Right lobe of liver (tissue), 6 donors: Measurements from ENCODE around the gene B4GAT1. TPM values are rescaled to one million over a fixed set of nuclear protein-coding genes. Genes with fewer than 3 reads are reported as not detected.
A peak's percentile ranks its signal among the peaks of the same experiment; 100 is the strongest.

Experiments
- ATAC-seq, 4 donors: fragments of 200-7000 bp; cut with Tn5 transposase; one replicate each; pipeline ENCODE4 v1.9.1; 2020; ENCODE audit warnings: mild to moderate bottlenecking in 4 of 4, moderate library complexity in 4 of 4
- DNase-seq, 3 donors: peaks; one replicate each; pipeline ENCODE4 v3.0.0-alpha.2; 2020
- H3K27ac ChIP-seq, 3 donors: fragments of 200-600 bp; one replicate each; pipeline ENCODE4 v1.8.0; 2022
- H3K27me3 ChIP-seq, 2 donors: fragments of 200-600 bp; one replicate each; pipeline ENCODE4 v1.8.0; 2022
- H3K36me3 ChIP-seq, 4 donors: fragments of 200-600 bp; sonication (generic) in 1 of 4; one replicate each; pipeline versions ENCODE4 v1.5.1 to v1.8.0; 2017 to 2022; ENCODE audit warnings: control low read depth in 1 of 4
- H3K4me1 ChIP-seq, 4 donors: fragments of 200-600 bp; sonication (generic) in 1 of 4; one replicate each; pipeline versions ENCODE4 v1.5.1 to v1.8.0; 2017 to 2022; ENCODE audit warnings: control low read depth in 1 of 4
- H3K4me3 ChIP-seq, 3 donors: fragments of 200-600 bp; one replicate each; pipeline ENCODE4 v1.8.0; 2022
- H3K9me3 ChIP-seq, 4 donors: fragments of 200-600 bp; sonication (generic) in 1 of 4; one replicate each; pipeline versions ENCODE4 v1.5.1 to v1.8.0; 2017 to 2022; ENCODE audit warnings: control low read depth in 1 of 4
- CTCF ChIP-seq, 4 donors: fragments of 200-600 bp in 3 of 4; fragments of 450-650 bp in 1 of 4; IDR thresholded peaks; one replicate each; pipeline versions ENCODE4 v1.5.1 to v1.8.0; 2016 to 2022; ENCODE audit warnings: antibody characterized with exemption in 4 of 4, mild to moderate bottlenecking in 2 of 4
- POLR2A ChIP-seq: fragments of 450-650 bp; IDR thresholded peaks from one replicate; pipeline ENCODE4 v1.6.1; 2017; ENCODE audit warnings: antibody characterized with exemption, mild to moderate bottlenecking
- WGBS: methylation state at CpG from one replicate; pipeline ENCODE4 v1.1.6; 2018; ENCODE audit warnings: low coverage, low lambda C conversion rate; ENCODE audit not compliant: insufficient coverage; ENCODE audit errors: missing lambda C conversion rate; 5-methylcytosine and 5-hydroxymethylcytosine counted together
- intact Hi-C, 2 donors: fragments of 100-400 bp; cut with DNase I; formaldehyde crosslinking; loops; one replicate each; pipeline versions ENCODE4 v1.11.2 to v1.14.1; 2022
- total RNA-seq, 6 experiments: library from RNA; depleted of rRNA in 2 of 6; stranded (reverse); fragments of >200 nt in 2 of 6; fragmentation: NEBNext Ultra II Directional in 3 of 6; extraction: Animal tissue kit (Norgen Biotek cat#: 25700) in 3 of 6; gene quantifications; one replicate each; pipeline versions ENCODE4 v1.1.0 to v1.2.4, GENCODE V29; 2016 to 2023
- donor health status: DM: no; HTN: yes; CAD: no.
- donor health status: DM: no; HTN: no; CAD: no.
- donor health status: DM: no; HTN: no; CAD: no.
- donor health status: DM: no; HTN: yes; CAD: no.
- donor health status: DM: no; HTN: yes; CAD: no.

Gene B4GAT1
- total RNA-seq, 6 experiments from 2014 or later: 6.3 to 25.4 (median 15.6) TPM

DNA sequence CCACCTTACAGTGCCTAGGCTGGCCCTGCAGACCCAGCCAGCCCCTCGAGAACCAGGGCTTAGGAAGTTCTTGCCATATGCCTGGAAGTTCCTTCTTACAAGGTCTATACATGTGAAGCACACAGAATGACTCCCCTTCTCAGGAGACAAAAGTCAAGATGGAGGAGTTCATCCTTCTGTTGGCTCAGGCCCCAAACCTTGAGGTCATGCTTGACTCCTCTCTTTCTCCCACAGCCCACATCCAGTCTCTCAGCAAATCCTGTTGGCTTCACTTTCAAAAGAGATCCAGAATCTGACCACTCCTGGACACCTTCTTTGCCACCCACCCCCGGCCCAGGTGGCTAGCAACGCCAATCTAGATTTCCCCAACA is 28.8 kb downstream of the B4GAT1 start:
- TF ChIP-seq POLR2A: no peak
- TF ChIP-seq CTCF (IDR thresholded peaks at IDR 0.05): no peak
- H3K27ac ChIP-seq: peak overlapping the region in 2 of 3 donors; percentile 24 to 33
- intact Hi-C loops: no loop called here
- H3K27me3 ChIP-seq: no peaks in the 10 kb centered on the region
- no peaks in the 10 kb centered on the region for H3K9me3 ChIP-seq
- DNase-seq (no peak), ATAC-seq (no peak)
- H3K4me3 ChIP-seq: no peak overlapping the region
- 80% methylated on average over 2 of the region's 3 CpGs for WGBS
- H3K4me1 ChIP-seq: peaks cover 0 to 12% (median 5%) of the 10 kb centered on the region in 4 donors
- no peaks in the 10 kb centered on the region for H3K36me3 ChIP-seq

DNA sequence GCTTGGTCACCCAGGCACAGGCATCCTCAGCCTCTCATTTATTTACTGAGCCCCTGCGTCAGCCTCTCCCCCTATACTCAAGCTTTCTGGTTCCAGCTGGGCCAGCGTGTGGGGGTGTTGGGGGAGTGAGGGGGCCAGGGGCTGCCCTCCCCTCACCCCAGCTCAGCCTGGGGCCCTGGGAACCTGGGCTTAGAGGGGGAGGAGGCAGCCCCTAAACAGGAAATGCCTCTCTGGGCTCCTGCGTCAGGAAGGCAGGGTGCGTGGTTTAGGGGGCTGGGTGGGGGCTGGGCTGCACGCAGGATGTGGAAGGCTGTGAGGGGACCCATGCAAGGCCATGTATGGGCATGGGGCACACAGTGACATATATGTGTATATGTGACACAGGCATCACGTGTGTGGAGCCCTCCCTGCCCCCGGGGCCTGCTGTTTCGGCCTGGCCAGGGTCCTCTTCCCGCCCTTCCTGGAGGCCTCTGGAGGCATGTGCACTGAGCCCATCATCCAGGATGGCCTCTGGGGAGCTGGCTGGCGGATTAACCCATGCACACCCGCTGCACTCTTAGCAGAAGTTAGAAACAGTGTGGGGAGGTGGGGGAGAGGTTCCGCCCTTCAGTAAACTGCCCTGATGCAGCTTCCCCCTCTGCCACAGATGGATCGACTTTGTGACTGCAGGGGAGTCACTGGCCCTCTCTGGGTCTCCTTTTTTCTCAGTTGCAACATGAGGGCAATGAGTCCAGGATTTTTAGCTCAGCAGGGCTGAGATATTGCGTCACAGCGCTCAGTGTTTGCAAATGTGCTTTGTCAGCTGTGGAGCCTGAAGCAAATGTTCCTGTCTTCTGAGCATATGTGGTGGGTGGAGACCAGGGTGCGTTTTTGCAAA is 29.5 kb downstream of the B4GAT1 start:
- H3K4me3 ChIP-seq: no peak overlapping the region
- ATAC-seq: peak; percentile 69 to 85 (median 71)
- peak in 1 of 3 donors; percentile 76 for DNase-seq

DNA sequence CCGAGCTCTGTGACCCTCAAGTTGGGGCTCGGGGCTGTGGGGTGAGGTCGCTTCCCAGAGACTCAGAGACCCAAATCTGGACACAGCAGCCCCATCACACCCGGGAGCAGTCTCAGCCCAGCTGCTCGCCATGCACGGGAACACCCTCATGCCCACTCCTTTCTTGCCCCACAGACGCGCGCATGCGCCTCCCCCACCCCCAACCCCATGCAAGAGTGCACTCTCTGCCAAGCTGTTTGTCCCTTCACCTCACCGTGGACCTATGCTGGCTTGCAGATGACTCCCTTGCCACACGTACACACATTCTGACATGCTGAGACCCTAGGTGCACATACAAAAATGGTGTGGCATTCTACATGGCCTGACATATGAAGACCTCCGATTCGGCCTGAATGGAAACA is 30.1 kb downstream of the B4GAT1 start:
- H3K9me3 ChIP-seq: no peaks in the 10 kb centered on the region
- ATAC-seq: no peak
- peak overlapping the region in 1 of 3 donors; percentile 33 for H3K27ac ChIP-seq
- H3K27me3 ChIP-seq: no peaks in the 10 kb centered on the region
- no peak for DNase-seq
- H3K4me1 ChIP-seq: peaks cover 0 to 18% (median 8%) of the 10 kb centered on the region in 4 donors
- WGBS: 15% methylated on average over 2 of the region's 14 CpGs
- intact Hi-C loops: no loop called here
- no peak overlapping the region for H3K4me3 ChIP-seq
- TF ChIP-seq CTCF (IDR thresholded peaks at IDR 0.05): no peak
- TF ChIP-seq POLR2A: no peak
- no peaks in the 10 kb centered on the region for H3K36me3 ChIP-seq

More for the DNA sequence above, 29.5 kb downstream of the B4GAT1 start:
- H3K4me1 ChIP-seq: peaks cover 0 to 16% (median 7%) of the 10 kb centered on the region in 4 donors
- peak overlapping the region in 2 of 3 donors; percentile 24 to 33 for H3K27ac ChIP-seq
- no peaks in the 10 kb centered on the region for H3K9me3 ChIP-seq
- 0% methylated on average over 1 of the region's 16 CpGs for WGBS
- intact Hi-C loops: no loop called here
- no peaks in the 10 kb centered on the region for H3K36me3 ChIP-seq
- TF ChIP-seq POLR2A (no peak), CTCF (IDR thresholded peaks at IDR 0.05) (no peak)
- H3K27me3 ChIP-seq: no peaks in the 10 kb centered on the region

DNA sequence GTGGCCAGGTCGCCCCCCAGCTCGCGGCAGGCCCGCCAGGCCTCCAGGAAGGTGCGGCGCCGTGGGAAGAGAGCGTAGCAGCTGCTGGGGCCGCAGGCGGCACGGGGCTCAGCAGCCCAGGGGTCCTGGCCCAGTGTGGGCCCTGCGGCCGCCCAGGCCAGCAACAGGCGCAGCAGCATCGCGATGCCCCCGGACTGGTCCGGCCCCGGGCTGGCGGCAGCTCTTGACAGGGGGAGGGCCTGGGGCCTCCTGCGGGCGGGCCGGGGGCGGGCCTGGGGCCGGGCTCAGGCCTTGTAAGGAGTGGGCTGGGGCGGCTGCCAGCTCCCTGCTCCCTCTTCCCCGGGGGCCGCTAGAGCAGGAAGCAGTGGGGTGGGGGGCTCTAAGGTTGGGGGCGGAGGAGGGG is 30.6 kb downstream of the B4GAT1 start, which contains the start of gene CD248:
Gene CD248 (minus strand): TSS at position 196 of the 403 bp plus-strand sequence. CDS start 17 bp downstream, at position 179.
- H3K27me3 ChIP-seq: no peaks in the 10 kb centered on the region
- H3K36me3 ChIP-seq: no peaks in the 10 kb centered on the region
- DNase-seq (no peak), ATAC-seq (no peak)
- H3K27ac ChIP-seq: peak within 1 kb of the TSS in 1 of 3 donors; percentile 33
- no peaks in the 10 kb centered on the region for H3K9me3 ChIP-seq
- WGBS: no CpG with 5 or more reads among the region's 29 CpGs
- TF ChIP-seq POLR2A (no peak), CTCF (IDR thresholded peaks at IDR 0.05) (no peak)
- intact Hi-C loops: no loop called here
- peak within 1 kb of the TSS; percentile 2 to 31 (median 14) for H3K4me3 ChIP-seq
- peaks cover 0 to 18% (median 8%) of the 10 kb centered on the region in 4 donors for H3K4me1 ChIP-seq
